Adrenal gland (tissue), 5 donors: Measurements from ENCODE around the gene TOR2A.

Experiments used
- POLR2A ChIP-seq, 2 donors: fragments of 450-650 bp; IDR thresholded peaks; one replicate each; pipeline ENCODE4 v1.6.1; 2017; ENCODE audit warnings: antibody characterized with exemption in 2 of 2, mild to moderate bottlenecking in 2 of 2, moderate library complexity in 1 of 2
- TF ChIP-seq, protein P1 (sequence below), 6 experiments: fragments of 450-650 bp in 4 of 6; fragments of 200-600 bp in 2 of 6; sonication (generic) in 1 of 6; IDR thresholded peaks; 1 replicate in 5 of 6; 2 replicates in 1 of 6; pipeline versions ENCODE4 v1.5.1 to v1.8.0; 2016 to 2021; ENCODE audit warnings: antibody characterized with exemption in 6 of 6, mild to moderate bottlenecking in 2 of 6, moderate library complexity in 1 of 6
- donor health status: DM: no; HTN: no; CAD: no.

GRCh38 chr9:127771570-127772189, 36.6 kb upstream of the TOR2A start:
- no peak for TF ChIP-seq POLR2A (IDR thresholded peaks at IDR 0.05)
- TF ChIP-seq, protein P1, sequence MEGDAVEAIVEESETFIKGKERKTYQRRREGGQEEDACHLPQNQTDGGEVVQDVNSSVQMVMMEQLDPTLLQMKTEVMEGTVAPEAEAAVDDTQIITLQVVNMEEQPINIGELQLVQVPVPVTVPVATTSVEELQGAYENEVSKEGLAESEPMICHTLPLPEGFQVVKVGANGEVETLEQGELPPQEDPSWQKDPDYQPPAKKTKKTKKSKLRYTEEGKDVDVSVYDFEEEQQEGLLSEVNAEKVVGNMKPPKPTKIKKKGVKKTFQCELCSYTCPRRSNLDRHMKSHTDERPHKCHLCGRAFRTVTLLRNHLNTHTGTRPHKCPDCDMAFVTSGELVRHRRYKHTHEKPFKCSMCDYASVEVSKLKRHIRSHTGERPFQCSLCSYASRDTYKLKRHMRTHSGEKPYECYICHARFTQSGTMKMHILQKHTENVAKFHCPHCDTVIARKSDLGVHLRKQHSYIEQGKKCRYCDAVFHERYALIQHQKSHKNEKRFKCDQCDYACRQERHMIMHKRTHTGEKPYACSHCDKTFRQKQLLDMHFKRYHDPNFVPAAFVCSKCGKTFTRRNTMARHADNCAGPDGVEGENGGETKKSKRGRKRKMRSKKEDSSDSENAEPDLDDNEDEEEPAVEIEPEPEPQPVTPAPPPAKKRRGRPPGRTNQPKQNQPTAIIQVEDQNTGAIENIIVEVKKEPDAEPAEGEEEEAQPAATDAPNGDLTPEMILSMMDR (IDR thresholded peaks at IDR 0.05): no peak
